ENCODE data around the gene CENPX.

Gene CENPX

DNA sequence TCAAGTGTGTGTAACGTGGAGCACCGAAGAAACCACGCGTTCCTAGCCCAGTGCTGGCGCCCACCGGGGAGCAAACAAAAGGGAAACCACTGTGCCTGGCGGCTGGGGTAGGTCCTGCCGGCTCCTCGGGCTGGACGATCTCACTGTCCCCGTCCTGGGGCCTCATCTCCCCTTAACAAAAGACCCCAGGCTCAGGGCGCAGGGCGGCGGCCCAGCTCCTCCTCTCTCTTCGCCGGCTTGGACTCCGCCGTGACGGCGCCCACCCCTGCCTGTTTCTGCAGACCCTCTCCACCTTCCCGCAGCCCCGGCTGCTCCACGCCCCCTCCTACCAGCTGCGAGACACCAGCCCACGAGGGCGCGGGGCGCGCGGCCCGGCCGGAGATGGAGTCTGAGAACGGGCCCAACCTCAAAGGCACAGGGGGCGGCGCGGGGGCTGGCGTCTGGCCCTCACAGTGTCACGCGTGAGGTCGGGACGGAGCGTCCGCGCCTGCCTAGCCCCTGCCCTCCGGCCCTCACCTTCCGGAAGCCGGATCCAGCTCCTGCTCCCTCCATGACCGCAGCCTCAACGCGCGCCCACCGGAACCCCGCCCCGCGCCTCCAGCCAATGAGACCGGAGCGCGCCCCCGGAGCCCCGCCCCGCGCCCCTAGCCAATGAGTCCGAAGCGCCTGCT, at the start of gene CENPX:
CENPX (minus strand) TSS at position 569 of the 671 bp plus-strand sequence; CDS start at position 552, 17 bp downstream.
- no peak for DNase-seq

DNA sequence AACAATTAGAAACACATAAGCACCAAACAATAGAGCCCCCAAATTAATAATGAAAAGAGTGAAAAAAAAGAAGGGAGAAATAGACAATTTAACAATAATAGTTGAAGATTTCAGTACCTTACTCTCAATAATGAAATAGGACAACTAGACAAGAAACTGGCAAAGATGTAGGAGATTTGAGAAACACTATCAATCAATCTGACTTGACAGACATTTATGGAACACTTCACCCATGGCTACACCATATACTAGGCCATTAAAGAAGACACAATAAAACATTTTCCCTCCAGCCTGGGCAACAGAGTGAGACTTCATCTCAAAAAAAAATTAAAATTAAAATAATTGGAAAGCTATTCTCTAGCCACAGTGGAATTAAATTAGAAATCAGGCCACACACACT, 47.9 kb upstream of the CENPX start:
- DNase-seq, result no peak

DNA sequence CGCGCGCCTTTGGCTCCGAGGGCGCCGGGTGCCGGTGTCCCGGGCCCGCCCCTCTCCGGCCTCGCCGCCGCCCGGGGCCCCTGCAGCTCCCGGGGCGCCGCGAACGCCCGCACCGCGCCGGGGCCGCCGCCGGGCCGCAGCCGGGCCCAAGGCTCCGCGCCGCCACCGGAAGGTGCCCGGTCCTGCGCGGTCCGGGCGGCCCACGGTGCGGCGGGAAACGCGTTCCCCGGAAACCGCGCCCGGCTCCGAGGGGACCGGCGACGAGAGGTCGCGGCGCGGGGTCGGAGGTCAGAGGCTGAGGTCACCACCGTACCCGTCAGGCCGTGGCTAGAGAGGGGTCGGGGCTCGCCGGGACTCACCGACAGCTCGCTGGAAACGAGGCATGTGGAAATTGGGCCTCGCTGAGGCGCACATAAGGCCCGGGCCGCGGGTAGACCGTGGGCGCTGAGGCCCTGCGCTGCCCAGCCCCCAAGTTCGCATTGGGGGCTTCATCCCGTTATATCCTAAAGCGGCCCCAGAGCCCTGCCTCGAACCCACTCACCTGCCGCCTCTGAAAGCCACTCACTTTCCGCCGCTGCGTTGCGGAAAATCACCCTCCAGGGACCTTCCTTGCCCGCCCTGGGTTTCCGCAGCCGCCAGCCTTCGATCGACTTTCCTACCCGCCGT, 43.1 kb upstream of the CENPX start, which contains the start of gene DUS1L:
DUS1L (minus strand) TSS at position 167 of the 666 bp plus-strand sequence. CDS start 745 bp downstream, outside the sequence.
- DNase-seq, result peak in 39 of 51 donors; percentile 8 to 75 (median 36)

DNA sequence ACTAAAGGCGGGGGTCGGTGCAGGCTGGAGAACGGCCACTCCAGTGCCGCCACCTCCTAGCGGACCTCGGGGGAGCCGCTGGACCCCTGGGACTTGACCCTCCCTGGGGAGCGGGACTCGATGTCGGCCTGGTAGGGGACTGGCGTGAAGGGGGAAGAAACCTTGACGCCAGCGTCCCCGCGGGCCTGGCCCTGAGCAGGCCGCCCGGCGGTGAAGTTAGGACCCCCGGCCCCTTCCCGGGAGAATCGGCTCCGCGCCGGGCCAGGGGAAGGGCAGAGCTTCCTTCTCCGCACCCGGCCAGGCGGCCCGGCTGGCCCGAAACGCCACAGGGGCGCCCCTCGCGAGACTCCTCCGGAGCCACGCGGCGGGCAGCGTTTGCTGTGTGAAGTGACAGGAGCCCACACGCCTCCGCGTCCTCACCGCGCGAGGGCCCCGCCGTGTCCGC, 42.5 kb upstream of the CENPX start:
- DNase-seq, result peak in 1 of 51 donors; percentile 43

DNA sequence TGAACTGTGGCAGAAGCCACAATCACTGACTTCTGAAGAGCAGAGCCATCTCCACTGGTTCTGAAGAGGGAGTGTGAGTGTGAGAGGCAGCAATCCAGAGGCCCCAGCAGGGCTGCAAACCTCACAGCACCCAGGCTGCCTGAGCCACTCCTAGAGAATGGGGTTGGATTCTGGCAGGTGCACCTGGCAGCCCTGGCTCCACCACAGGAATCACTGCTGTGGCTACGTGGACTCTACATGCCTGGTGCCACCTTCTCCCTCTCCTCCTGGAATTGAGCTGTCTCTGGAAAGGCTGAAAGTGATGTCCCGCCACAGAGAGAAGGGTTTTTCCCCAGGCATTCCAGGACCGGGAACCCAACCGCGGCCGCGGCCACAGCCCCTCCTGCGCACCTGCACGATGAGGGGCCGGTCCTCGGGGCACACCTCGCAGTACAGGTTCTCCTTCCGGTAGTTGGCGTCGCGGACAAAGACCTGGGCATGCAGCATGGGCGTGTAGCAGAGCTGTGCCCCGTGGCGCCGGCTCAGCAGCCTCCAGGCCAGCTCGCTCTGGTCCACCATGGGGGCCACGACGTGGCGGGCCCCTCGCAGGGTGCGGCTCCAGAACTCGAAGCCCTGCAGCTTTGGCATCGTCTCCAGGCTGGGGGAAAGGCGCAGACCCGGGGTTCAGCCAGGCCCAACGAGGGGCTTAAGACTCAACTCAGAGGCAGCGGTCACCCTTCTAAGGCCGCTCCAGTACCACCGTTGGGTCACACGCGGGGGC, 41.9 kb upstream of the CENPX start:
- no peak for DNase-seq

DNA sequence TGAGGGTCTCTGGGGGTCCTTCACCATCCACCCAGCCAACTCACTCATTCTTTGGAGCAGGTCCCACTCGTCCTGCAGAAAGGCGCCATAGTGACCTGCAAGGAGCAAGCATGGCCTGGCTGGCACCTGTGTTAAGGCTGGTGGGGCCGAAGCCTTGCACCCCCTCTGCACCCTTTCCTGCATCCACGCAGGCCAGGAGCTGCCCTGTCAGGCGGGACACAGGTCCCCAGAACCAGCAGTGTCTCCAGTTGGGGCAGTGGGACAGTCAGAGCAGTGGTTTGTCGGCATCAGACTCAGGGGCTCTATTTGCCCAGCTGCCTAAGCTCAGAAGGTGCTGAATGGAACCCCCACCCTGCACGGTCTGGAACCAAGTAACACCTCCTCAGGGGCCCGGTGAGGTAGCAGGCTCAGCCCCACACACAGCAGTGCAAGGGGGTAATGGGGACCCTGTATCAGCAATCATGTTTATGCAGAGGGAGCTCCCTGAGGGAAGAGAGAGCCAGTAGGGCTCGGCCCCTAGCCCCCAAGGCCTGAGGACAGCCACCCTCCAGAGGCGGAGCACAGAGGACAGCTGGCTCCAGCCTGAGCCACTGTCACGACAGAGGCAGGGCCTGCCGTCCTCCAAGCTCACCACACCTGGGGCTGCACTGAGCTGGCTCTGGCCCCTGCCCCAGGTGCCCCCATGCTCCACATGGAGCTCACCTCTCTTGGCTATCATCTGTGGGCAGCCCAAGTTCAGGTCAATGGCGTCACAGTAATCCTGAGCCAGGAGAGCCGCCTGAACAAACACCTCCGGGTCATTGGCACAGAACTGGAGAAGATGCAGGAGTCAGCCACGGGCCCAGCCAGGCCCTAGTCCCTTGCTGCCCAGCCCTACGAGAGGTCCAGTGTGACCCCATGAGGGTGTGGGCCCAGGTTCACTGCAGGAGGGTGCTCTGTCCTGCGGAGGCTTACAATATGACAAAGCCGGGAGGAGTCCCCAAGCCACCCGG, 41.0 kb upstream of the CENPX start:
- no peak for DNase-seq

DNA sequence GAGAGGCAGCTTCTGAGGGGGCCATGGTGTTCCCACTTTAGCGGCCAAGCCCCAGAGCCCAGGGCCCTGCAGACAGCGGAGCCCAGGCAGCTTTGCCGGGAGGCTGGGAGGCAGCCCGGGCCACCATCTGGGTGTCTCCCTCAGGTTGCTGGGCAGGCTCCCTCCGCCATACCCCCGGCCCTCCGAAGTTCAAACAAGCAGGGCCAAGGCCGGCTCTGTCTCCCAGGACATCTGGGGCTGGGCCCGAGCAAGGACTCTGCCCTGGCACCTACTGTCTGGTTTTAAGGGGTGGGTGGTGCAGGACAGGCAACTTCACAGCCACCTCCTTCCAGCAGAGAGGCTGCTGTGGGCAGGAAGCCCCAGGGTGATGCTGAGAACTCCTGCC, 40.3 kb upstream of the CENPX start:
- DNase-seq, result no peak

DNA sequence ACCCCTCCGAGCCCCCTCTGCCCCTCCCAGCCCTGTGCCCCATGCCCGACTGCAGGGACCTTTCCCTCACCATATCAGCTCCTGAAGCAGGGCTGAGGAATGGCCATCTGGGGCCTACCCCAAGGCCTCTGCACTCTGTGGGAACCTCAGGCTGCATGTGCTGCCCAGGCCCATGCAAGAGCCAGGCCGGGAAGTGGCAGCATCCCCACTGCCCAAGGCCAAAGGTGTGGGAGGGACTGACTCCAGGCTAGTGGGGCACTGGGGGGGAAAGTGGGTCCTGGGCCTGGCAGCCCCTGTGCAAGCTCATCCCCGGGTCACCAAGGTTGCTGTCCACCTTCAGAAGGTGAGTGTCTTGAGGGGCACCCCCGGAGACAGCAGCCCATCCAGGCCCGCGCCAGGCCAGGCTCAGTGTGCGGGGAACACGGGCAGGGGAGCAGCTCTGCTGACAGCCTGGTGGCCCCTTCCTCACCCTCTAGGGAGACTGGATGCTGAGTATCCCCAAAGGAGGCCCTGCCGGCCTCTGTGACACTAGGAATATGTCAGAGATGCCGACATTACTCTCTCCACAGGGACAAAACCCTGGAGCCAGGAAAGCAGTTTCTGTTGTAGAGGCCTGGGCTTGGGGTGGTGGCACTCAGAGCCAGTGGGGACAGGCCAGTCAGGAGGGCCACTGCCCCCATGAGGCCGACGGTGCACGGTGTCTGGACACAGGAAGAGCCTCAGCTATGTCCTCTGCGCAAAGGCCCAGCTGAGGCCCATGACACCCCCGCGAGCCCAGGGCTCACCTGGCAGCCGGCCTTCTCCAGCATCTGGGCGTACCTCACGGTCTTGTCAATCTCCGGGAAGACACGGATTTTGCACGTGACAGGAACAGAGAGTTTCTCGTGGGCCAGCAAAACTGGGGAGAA, 39.7 kb upstream of the CENPX start:
- DNase-seq, result no peak

DNA sequence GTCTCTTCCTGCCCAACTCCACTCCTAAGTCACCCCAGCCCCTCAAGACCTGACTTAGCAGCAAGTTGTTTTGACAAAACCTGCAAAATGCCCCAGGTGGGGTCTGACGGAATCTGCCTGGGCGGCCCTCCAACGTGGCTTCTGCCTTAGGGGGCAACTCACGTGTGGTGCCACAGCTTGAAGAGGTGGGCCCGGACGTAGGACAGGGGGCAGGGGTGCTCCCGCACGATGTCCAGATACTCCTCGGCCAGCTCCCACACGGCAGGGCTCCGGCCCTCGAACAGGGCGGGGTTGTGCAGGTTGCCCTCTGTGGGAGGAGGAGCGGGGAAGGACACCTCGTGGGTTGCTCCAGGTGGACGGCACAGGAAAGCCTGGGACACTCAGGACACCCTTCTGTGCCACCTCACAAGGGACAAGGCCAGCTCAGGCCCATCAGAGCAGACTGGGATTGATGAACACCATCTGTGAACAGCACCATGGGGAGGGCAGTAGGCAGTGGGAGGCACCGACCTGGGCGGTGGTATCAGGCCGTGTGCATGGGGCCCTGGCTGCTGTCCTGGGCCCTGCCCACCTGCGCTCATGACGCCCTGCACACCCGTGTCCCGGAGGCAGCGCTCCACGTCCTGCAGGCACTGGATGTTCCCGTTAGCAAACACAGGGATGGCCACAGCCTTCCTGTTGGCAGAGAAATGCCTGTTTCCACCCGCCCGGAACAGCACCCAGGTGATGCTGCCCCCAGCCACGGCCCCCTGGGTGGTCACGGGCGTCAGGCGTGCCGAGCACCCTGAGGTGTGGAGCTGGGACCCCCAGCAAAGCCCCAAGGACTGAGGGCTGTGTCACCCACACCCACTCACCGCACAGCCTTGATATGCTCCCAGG, 38.6 kb upstream of the CENPX start:
- no peak for DNase-seq

DNA sequence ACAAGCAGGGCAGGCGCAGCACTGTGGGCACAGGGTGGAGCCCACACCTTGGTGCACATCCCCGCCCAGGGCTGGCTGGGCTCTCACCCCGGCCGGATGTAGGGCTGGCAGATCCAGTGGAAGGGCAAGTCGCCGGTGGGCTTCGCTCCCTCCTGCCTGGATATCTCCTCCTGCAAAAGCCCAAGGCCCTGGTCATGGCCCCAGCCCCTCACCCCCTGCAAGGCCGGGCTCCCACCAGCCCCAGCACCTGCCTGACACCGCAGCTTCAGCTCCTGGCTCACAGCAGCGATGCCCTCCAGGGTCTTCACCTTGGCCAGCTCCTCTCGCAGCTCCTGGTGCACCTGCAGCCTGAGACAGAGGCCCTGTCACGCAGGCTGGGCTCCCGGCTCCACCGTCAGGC, 37.9 kb upstream of the CENPX start:
- no peak for DNase-seq

DNA sequence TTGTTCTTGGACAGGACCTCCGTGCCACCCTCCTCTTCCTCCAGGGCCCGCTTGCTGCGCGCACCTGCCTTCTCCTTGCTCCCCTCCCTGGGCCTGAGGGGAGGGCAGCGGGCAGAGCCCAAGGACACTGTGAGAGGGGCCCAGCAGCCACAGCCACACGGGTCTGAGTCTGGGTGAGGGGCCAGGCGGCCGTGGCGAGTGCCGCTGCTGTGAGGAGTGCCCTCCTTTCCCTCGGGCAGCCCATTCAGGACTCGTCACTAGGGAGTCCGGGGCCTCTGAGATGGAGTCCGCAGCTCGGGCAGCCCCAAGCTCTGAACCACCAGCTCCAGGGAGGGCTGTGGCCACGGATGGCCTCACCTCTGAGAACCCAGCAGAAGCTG, 37.3 kb upstream of the CENPX start:
- no peak for DNase-seq

DNA sequence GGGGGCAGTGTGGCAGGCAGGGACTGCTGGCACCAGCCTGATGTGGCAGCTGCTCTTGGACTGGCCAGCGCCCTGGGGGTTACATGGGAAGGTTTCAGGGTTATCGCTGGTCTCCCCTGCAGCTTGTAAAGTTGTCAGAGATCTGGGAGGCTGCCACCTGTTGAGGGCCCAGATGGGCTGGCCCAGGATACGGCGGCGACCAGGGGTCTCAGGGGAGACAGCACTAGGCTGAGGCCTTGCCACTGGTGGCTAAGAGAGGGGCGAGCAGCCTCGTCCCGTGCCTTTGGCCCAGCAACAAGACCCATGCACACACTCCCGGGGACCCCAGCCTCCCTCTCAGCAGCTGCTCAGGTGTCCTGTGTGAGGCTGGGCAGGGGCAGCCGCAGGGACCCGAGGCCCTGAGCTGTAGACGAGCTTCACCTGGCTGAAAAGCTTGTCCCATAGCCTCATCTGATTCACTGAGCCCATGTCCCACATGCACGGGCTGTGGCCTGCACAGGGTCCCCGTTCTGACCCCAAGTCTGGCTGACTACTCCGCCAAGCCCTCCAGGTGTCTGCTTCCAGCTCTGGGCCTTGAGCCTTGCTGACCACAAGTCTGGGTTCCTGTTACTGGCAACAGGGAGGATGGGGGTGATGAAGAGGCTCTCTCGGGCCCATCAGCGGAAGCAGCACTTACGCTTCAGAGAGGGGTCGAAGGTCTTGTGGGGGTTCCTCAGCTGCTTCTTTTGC, 36.8 kb upstream of the CENPX start:
- no peak for DNase-seq

DNA sequence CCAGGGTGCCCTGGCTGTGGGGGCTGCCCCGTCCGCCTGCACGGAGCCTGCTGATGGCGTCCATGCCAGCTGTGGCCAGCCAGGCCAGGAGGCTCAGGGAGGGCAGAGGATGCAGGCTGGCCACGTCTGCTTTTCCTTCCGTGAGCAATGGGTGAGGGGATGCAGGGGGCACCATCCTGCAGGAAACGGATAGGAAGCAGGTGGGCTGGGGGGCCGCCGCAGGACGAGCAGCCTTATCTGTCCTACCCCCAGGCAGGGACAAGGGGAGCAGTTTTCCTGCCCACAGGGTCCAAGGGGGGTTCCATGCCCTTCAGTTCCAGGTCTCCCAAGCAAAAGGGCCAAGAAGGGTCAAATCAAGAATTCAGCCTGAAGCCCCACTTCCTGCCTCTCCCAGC, 36.2 kb upstream of the CENPX start:
- DNase-seq, result no peak

DNA sequence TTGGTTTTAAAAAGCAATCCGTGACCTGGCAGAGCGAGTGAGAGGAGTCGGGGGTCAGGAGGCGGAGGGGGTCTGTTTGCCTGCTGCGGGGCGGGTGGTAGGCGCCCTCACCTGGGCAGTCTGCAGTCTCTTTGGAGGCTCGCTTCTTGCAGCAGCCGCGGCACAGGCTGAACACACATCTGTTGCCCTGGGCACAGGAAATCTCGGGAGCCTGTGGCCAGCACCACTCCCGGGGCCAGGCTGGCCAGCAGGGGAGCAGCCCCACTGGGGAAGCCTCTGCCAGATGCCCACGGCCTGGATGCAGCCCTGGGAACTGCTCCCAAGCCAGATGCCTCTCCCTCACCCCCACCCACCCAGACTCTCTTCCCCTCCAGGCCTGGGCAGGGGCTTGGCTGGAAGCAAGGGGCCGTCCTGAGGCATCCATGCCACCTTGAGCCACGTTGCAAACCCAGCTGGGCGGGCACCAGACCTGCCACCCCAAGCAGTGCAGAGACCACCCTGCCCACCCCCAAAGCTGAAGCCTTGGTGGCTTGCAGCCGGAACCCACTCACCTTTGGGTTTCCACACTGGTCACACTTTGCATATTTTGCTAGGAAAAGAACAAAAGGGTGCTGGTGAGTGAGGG, 35.7 kb upstream of the CENPX start:
- no peak for DNase-seq

DNA sequence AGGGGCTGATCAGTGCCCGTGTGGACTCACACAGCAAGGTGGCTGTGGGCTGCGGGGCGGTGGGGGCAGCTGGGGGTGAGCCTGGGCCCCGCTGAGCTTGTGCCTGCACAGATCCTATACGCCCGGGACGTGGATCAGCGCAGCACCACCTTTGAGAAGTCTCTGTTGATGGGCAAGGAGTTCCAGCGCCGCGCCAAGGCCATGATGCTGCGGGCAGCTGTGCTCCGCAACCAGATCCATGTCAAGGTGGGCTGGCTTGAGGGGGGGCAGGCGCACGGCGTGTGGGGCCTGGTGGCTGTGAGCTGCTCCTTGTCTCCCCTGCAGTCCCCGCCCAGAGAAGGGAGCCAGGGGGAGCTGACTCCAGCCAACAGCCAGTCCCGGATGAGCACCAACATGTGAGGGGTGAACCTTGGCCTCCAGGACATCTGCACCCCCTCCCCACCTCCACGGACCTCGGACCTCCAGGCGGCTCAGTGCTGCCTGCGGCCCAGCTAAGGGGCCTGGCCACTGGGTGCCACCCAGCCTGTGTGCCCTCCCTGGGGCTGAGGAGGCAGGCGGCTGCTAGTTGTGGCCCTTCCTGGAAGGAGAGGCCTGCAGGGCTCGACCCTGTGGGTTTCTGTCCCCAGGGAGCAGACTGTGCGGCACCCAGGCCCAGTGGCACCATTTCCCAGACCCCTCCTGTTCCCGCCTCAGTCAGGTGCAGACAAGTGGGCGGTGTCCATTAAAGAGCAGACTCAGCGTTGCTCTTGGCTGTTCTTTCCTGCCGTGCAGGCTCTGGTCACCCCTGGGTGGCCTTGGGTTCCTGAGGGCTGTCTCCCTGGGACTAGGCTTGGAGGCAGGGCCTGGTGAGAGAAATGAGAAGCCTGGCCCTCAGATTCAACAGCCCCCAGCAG, 34.3 kb upstream of the CENPX start:
- DNase-seq, result no peak

DNA sequence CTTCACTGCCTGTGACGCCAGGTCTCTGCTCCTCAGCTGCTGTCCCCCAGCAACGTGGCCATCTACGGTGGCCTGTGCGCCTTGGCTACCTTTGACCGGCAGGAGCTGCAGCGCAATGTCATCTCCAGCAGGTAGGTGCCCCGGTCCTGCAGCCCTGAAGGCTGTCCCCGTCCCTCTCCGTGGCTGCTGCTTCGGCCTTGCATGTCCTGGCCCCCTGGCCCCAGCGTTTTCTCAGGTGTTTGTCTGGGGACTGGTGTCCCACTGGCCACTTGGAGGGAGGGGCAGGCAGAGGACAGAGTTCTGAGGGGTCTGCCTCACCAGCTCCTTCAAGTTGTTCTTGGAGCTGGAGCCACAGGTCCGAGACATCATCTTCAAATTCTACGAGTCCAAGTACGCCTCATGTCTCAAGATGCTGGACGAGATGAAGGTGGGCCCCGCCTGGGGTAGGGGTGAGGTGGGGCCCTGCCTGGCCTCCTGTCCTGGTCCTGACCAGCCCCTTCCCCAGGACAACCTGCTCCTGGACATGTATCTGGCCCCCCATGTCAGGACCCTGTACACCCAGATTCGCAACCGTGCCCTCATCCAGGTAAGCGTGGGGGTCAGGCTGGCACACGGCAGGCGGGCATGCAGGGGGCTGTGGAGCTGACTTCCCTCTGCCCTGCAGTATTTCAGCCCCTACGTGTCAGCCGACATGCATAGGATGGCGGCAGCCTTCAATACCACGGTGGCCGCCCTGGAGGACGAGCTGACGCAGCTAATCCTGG, 33.5 kb upstream of the CENPX start:
- DNase-seq, result no peak
